Caki2 (cell line): ENCODE data around the gene SLC25A20. TPM values are rescaled to one million over a fixed set of nuclear protein-coding genes. Genes with fewer than 3 reads are reported as not detected.
"Not testable (repeated sequence)": the region's sequence is repeated elsewhere in the genome, so short reads cannot be mapped to it uniquely, and the experiment has no call there.

Experiments
- DNase-seq: peaks from one replicate; pipeline ENCODE4 v3.0.0-alpha.2; 2015; ENCODE audit warnings: low read depth
- in situ Hi-C: cut with HindIII; loops from 2 replicates; pipeline ENCODE4 v1.10.0; 2016; ENCODE audit warnings: low sequenced_read_pairs, low pct_unique_long_range_greater_than_20kb, mixed read lengths
- total RNA-seq: library from RNA; depleted of rRNA; stranded (reverse); fragments of >200 nt; shearing (Covaris generic); gene quantifications from 2 replicates; pipeline ENCODE4 v1.2.3, GENCODE V29; 2014; ENCODE audit warnings: low replicate concordance

SLC25A20 gene
- total RNA-seq, 1 experiment from 2014 or later: 11.0 TPM

DNA sequence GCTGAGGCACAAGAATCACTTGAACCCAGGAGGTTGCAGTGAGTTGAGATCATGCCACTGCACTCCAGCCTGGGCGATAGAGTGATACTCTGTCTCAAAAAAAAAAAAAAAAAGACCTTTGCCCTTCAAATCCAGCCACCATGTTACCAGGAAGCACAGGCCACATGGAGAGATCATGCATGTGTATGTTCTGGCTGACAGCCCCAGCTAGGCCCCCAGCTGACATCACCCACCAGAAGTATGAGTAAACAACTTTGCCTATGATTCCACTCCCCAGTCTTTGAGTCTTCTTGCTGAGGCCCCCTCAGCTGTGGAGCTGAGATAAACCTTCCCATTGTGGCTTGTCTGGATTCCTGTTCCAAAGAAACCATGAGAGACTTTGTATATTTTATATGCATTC is 16.6 kb upstream of the SLC25A20 start:
- in situ Hi-C loops: no loop called here
- DNase-seq: no peak

DNA sequence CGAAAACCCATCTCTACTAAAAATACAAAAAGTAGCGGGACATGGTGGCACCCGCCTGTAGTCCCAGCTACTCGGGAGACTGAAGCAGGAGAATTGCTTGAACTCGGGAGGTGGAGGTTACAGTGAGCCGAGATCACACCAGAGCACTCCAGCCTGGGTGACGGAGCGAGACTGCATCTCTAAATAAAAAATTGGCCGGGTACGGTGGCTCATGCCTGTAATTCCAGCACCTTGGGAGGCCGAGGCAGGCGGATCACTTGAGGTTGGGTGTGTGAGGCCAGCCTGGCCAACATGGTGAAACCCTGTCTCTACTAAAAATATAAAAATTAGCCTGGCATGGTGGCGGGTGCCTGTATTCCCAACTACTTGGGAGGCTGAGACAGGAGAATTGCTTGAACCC is 8.3 kb upstream of the SLC25A20 start:
- DNase-seq, in situ Hi-C loops: not testable (repeated sequence)

DNA sequence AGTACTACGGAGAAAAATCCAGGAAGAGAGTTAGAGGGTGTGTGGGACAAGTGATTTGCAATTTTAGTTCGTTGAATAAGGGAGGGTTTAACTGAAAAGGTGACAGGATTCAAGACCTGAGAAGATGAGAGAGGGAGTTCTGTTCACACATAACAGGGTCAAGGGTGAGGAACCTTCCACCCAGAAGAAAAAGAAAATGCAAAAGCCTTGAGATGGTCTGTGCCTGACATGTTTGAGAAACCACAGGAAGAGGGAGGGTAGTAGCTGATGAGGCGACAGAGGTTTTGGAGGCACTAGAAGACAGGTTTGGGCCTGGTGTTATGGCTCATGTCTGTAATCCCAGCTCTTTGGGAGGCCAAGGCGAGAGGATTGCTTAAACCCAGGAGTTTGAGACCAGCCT is 591 bp upstream of the SLC25A20 start:
- no peak for DNase-seq
- in situ Hi-C loops: no loop called here

DNA sequence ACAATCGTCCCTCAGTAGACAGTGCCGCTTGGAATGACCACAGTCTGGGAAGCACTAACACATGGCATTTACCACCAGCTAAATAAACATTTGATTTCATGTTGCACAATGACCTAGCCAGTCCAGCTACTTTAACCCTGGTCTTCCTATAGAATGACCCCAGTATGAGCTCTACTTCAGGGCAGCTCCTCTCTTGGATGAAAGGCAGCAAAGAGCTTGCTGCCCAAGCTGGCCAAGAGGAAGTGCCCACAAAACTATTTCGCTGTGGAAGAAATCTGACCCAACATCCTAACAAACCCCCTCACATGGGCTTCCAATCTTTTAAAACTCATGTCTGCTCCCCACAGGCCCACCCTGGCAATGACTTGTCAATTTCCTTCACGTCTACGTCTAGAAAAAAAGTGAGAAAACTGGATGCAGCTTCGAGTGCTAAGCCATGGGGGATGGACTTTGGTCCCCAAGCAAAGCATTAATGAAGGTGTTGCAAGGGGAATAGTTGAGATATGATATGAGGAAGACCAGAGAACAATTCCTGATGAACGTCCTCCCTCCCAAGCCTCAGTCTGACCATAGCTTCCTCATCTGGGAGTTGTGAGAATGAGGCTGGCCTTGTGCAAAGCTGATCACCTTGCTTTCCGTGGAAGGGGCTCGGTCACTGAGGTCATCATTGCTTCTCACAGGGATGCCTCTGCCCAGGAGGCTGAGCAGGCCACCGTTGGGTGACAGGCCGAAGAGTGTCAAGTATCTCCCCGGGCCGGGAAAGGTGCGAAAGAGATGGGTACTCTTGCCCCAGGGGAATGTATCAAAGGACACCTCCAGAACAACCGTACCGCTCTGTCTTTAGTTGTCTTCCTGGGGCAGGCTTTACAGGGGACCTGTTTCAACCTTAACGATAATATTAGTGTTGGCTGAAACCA is 964 bp downstream of the SLC25A20 start:
- in situ Hi-C loops: no loop called here

DNA sequence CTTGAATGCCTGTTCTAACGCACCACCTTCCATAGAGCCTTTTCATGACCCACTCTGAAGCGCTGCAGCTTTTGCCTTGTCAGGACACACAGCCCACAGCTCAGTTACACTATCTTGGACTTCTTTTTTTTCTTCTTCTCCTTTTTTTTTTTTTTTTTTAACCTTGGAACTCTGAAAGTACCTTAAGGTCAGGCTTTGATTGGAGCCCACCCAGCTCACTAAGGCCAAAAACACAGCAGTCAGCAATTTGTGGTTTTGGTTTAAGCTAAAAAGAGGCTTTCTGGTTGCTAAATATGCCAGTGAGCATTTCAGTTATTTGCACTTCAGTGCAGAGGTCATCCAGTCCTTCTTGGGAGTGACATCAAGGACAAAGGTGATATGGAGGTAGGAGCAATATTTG is 1.7 kb downstream of the SLC25A20 start:
- no peak for DNase-seq

More for the DNA sequence above, 964 bp downstream of the SLC25A20 start:
- DNase-seq: no peak

DNA sequence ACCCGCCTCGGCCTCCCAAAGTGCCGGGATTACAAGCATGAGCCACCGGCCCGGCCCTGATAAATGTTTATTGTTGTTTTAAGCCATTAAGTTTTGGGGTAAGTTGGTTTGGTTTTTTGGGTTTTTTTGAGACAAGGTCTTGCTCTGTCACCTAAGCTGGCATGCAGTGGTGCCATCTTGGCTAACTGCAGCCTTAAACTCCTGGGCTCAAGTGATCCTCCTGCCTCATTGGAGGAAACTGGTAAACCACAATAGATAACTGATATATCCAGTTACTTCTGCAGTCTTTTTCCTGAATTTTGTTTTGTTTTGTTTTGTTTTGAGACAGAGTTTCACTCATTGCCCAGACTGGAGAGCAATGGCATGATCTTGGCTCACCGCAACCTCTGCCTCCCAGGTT is 4.2 kb downstream of the SLC25A20 start:
- in situ Hi-C loops: no loop called here
- no peak for DNase-seq

More for the DNA sequence above, 1.7 kb downstream of the SLC25A20 start:
- in situ Hi-C loops: no loop called here

DNA sequence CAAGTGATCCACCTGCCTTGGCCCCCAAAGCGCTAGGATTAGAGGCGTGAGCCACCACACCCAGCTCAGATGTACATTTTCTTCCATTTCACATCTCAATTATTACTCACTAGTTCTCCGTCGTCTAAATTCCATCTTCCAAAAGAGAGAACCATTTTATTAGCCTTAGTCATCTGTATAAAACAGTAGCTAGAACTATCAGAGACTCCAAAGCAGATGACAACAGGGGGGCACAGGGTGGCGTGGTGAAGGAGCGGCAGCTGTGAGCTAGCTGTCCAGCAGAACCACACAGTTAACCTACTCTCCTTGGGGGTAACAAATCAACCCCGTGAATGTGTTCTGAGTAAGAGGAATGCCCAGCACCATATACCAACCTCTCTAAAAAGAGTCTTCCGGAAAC is 7.1 kb downstream of the SLC25A20 start:
- in situ Hi-C loops: no loop called here
- DNase-seq: no peak

DNA sequence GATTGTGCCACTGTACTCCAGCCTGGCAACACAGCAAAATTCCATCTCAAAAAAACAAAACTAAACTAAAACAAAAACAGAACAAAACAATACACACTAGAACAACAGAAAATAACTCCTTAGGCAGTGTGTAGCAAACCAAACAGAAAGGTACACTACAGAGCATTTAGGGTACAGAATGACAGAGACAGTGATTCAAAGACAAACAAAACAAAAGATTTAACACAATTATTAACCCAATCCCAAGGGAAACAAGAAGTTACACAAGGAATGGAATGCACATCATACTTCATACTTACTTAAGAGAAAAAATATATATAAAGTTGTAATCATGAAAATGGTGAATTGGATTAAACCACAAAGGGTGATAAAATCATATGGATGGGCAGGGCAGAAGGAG is 12.9 kb downstream of the SLC25A20 start:
- DNase-seq: no peak

DNA sequence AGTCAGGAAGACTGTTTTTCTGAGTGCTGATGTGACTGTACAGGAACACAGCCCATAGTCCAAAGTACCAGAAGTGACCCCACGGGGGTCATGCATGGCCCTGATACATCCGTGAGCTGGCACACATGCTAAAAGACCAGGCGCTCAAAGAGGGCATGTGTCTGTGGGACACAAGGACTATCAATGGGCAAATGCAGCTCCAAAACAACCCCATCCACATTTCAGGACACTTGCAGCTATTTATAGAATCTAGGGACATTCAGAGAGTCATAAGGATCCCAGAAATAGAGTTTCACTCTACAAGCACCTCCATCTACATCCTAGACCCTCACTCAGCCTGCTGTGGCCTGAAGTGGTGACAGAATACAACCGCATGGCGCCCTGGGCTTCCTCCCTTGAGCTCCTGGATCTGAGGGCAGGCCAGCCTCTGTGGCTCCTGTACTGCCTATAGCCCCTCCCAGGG is 17.0 kb downstream of the SLC25A20 start:
- in situ Hi-C loops: no loop called here
- no peak for DNase-seq

More for the DNA sequence above, 12.9 kb downstream of the SLC25A20 start:
- in situ Hi-C loops: no loop called here

DNA sequence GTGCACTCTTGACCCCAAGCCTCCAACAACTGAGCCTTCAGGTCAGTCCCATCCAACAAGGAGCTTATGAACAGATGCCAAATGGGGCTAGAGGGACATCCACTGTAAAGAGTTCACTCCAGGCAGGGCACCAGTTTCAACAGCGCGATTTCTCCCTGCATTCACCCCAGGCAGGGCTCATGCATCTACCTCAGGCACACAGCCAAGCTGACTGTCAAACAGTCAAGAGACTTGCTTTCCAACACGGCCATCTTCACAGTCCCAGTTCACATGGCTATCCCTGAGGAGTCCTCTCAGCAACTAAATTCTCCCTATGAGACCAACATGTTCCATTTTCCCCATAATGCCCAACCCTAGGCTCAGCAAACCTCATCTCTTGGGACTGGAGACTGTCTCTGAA is 17.7 kb downstream of the SLC25A20 start:
- in situ Hi-C loops: no loop called here
- DNase-seq: no peak

DNA sequence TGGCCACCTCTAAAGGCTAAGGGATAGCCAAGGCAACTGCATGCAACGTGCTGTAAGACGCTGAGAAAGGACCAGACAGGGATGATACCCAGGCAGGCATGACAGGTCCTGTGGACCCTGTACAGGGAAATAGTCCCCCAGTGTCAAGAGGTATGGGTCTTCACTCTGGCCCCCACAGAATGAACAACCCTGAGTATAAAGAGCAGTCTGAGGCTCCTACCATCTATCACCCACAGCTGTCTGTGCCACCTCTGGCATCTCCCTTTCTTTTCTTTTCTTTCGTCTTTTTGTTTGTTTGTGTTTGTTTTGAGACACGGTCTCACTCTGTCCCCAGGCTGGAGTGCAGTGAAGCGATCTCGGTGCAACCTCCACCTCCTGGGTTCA is 18.7 kb downstream of the SLC25A20 start:
- in situ Hi-C loops: no loop called here

DNA sequence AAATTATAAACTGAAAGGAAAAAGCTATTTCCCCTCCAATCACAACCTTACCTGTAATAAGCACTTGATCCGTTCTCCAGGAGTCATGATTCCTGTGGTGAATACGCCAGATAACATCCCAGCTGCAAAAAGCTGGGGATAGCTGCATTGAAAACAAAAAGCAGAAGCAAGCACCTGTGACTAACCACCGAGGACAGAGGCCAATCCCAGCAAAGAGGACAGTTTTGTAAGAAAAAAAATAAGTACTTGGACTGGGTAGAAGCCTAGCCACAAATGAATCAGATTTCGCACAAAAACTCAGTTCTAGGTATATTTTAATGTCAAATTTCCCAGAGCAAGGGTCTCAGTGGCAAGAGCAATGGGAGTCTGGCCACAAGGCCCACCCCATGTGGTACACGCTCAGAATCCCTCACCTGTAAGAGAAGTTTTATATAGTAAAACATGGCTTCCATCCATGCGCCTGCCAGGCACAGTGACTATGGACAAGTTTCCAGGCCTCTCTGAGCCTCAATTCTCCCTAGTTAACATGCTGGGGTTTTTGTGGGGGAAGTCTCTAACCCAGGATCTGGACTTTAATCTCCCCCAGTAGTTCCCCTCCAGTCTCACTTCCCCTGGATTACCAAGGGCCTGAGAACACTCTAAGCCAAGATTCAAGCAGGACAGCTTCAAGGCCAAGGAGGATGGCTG is 19.2 kb downstream of the SLC25A20 start:
- in situ Hi-C loops: no loop called here
- DNase-seq: no peak

More for the DNA sequence above, 18.7 kb downstream of the SLC25A20 start:
- DNase-seq: no peak

DNA sequence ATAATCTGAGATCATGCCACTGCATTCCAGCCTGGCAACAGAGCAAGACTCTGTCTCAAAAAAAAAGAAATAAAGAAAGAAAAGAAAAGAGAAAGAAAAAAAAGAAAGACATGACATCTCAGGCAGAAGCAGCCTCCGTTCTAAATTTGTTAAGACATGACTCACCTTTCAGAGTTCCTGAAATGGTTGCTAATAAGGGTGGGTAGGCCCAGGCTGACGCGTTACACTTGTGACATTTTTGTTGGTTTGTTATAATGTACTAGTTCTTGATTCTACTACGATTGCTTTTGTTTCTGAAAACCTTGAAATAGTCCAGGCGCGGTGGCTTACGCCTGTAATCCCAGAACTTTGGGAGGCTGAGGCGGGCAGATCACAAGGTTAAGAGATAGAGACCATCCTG is 21.0 kb downstream of the SLC25A20 start:
- in situ Hi-C loops: no loop called here
- no peak for DNase-seq

DNA sequence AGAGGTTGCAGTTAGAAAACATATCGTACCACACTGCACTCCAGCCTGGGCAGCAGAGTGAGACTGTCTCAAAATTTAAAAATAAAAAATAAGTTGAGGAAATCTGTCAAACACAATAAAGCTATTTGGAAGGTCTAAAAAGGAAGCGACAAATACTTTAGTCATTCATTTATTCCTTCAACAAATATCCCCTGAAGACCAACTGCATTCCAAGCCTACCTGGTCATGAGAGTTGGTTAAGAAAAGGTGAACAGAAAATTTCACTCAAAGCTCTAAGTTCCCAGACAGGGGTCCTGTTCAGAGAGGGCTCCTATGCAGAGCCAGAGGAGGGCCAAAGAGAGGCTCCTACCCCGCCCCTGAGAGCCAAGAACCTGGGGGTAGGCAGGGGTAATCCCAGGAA is 35.6 kb downstream of the SLC25A20 start:
- DNase-seq: no peak
- in situ Hi-C loops: no loop called here

DNA sequence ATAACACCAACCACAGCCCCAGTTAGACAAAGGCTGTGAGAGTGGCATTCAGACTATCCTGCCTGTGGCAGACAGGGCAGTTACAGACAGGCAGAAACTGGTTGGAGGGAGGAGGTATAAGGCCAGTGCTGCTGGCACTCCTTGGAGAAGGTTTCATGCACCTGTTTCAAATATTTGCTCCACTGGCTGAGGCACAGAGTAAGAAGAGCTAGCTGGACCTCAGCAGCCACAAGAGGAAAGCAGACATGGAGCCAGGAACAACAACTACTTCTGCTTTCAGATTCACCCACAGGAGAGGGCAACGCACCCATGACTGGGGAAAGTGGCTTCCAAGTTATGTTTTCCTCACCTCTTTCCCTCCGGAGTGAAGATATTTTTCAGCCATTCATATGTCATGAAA is 39.5 kb downstream of the SLC25A20 start:
- in situ Hi-C loops: no loop called here
- DNase-seq: no peak

DNA sequence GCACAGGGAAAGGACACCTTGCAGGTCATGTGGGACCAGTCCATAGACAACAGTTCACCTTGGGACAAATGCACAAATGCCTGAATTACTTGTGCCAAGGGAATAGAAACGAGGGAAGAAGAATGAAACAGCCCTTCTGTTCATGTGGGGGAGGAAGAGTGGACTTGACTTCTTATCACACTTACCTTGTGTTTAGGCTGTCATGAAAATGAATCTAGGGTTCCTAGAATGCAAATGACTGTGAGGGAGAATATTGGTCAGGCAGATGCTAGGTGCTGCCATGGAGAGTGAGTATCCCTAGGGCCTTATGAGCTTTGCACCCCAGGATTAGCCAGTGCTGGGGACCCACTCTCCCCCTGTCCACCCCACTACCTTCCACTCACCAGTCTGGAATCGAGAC is 40.0 kb downstream of the SLC25A20 start:
- DNase-seq: no peak
- in situ Hi-C loops: no loop called here

DNA sequence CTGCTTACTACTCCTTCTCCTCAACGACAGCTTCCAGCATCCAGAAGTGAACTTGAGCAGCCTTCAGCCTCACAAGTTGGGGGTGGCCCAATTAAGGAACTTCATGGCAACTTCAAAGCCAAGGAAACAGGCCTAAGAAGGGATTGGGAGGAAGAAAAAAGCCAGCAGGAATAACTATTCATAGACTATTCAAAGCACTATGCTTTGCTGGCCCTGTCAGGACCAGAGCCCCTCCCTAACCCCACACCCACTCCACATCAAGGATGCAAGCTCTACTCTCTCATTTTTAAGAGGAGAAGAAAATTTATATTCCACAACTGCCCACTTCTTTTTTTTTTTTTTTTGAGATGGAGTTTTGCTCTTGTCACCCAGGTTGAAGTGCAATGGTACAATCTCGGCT is 41.0 kb downstream of the SLC25A20 start:
- no peak for DNase-seq

DNA sequence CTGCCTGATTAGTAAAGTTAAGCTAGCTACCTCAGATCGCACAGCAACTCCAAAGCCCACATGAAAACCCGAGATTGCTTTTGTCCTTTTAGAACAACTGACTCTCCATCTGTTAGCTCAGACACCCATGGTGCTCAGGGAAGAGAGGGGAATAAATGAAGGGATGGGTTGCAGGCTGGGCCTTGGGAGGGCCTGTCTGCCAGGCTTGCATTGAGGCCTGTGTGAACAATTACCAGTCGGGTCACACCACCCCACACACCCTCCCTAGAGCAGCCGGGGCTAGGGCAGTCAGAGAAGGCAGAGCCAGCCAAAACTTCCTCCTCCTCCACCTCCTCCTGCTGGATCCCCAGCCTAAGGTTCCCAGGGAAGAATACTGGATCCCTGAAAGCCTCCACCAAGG is 42.2 kb downstream of the SLC25A20 start:
- in situ Hi-C loops: no loop called here
- no peak for DNase-seq

More for the DNA sequence above, 41.0 kb downstream of the SLC25A20 start:
- in situ Hi-C loops: no loop called here

DNA sequence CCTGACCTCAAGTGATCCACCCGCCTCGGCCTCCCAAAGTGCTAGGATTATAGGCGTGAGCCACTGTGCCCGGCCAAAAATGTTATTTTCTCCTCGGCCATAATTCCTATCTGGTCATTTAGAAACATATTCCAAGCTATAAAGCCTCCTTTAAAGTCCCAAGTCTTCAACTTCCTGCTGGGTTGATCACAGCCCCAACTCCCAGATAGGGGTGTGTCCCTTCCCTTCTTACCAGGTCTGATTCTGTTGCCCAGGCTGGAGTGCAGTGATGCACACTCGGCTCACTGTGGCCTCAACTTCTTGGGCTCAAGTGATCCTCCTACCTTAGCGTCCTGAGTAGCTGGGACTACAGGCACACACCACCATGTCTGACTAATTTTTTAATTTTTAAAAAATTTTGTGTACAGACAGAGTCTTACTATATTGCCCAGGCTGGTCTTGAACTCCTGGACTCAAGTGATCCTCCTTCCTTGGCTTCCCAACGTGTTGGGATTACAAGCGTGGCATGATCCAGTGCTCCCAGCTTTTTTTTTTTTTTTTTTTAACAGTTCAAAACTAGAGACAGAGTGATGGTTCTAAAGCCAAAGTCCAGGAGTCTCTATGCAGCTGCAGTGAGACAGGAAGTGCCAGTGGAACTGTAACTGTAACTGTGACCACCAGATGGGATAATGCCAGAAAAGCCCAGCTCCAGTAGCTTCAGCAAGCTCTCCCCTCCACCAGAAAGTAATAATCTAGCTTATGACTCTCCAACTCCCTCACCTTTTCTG is 42.8 kb downstream of the SLC25A20 start:
- no peak for DNase-seq
- in situ Hi-C loops: no loop called here
